ENCODE measurements around the gene SLC35E1.

- TF ChIP-seq CTCF (IDR thresholded peaks at IDR 0.05; ENCODE audit: insufficient read depth, low read length, poor library complexity, severe bottlenecking) (no peak), EZH2phosphoT487 (conservative IDR thresholded peaks at IDR 0.05; ENCODE audit: low read length) (no peak)
Observed at GRCh38 chr19:16562608-16563025, 9.6 kb downstream of the SLC35E1 start.

Measured in SU-DHL-6 (cell line).